ENCODE results near the gene C19orf12.

GRCh38 chr19:29660835-29661234 is 54.2 kb downstream of the C19orf12 start:
- TF ChIP-seq CTCF (IDR thresholded peaks at IDR 0.05; ENCODE audit: insufficient read depth, low read length, poor library complexity, severe bottlenecking) = no peak
- TF ChIP-seq EZH2phosphoT487 (conservative IDR thresholded peaks at IDR 0.05; ENCODE audit: low read length) = no peak
